Middle frontal gyrus (tissue), 1 donor: Measurements from ENCODE around the gene DMAC2L.
"Not testable (repeated sequence)": the region's sequence is repeated elsewhere in the genome, so short reads cannot be mapped to it uniquely, and the experiment has no call there.

ENCODE experiments used
- DNase-seq: peaks from one replicate; pipeline ENCODE4 v3.0.0-alpha.2; 2015; ENCODE audit warnings: low spot score; ENCODE audit errors: extremely low spot score

DMAC2L gene

GRCh38 chr14:50354527-50354926 is 42.4 kb downstream of the DMAC2L start:
- no peak for DNase-seq

GRCh38 chr14:50355692-50356091 is 43.6 kb downstream of the DMAC2L start:
- DNase-seq = no peak

- DNase-seq = not testable (repeated sequence)
Observed at GRCh38 chr14:50356283-50356682, 44.2 kb downstream of the DMAC2L start.

- no peak for DNase-seq
Observed at GRCh38 chr14:50357124-50357523, 45.0 kb downstream of the DMAC2L start.

- no peak for DNase-seq
Observed at GRCh38 chr14:50357753-50358395, 45.8 kb downstream of the DMAC2L start.

GRCh38 chr14:50359631-50360030 is 47.5 kb downstream of the DMAC2L start:
- DNase-seq = no peak

- no peak for DNase-seq
Observed at GRCh38 chr14:50360093-50360492, 48.0 kb downstream of the DMAC2L start.

GRCh38 chr14:50360851-50361250 is 48.7 kb downstream of the DMAC2L start:
- no peak for DNase-seq

- not testable (repeated sequence) for DNase-seq
Observed at GRCh38 chr14:50361473-50362403, 49.6 kb downstream of the DMAC2L start.

GRCh38 chr14:50362764-50363713 is 50.9 kb downstream of the DMAC2L start:
- no peak for DNase-seq

- DNase-seq = no peak
Observed at GRCh38 chr14:50363714-50364111, 51.6 kb downstream of the DMAC2L start.

- no peak for DNase-seq
Observed at GRCh38 chr14:50364792-50365191, 52.7 kb downstream of the DMAC2L start.

- DNase-seq = not testable (repeated sequence)
Observed at GRCh38 chr14:50365572-50365971, 53.4 kb downstream of the DMAC2L start.

GRCh38 chr14:50366115-50366514 is 54.0 kb downstream of the DMAC2L start:
- DNase-seq = no peak

- no peak for DNase-seq
Observed at GRCh38 chr14:50366589-50366988, 54.5 kb downstream of the DMAC2L start.

GRCh38 chr14:50371546-50371945 is 59.4 kb downstream of the DMAC2L start:
- DNase-seq = no peak

- no peak for DNase-seq
Observed at GRCh38 chr14:50373959-50374358, 61.8 kb downstream of the DMAC2L start.

GRCh38 chr14:50375760-50376159 is 63.6 kb downstream of the DMAC2L start:
- no peak for DNase-seq
